HG03066 (cell line): ENCODE results near the gene THAP6.

Experiments used
- ATAC-seq: cut with Tn5 transposase; IDR thresholded peaks from one replicate; pipeline ENCODE4 v1.9.1; 2021; ENCODE audit warnings: low read depth; ENCODE audit not compliant: unreplicated experiment

Gene THAP6

GRCh38 chr4:75566911-75567310 lies 52.6 kb downstream of the THAP6 start:
- ATAC-seq = no peak

GRCh38 chr4:75567725-75568124 lies 53.5 kb downstream of the THAP6 start:
- ATAC-seq = no peak
